ENCODE measurements around the gene MACO1.
"Not testable (repeated sequence)": the region's sequence is repeated elsewhere in the genome, so short reads cannot be mapped to it uniquely, and the experiment has no call there.

The MACO1 gene

DNA sequence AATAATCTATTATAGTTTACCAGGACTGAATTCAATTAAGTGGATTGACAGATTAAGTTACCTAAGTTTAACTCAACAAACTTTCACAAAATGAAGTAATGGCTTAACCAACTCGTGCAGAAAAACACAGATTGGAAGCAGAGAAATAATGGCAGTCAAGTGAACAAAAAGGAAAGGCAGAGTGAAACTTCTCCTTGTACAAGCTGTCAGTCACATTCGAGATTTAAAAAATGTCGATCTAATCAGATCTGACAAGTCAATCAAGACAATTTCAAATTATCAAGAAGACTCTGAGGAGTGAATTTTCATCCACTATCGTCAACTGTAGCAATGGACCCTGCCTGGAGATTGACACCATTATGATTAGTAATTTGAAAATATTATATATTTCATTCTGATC, 13.4 kb upstream of the MACO1 start:
- DNase-seq (ENCODE audit: low read depth in 1 of 2, low spot score in 1 of 2); in situ Hi-C loops (cut with HindIII; ENCODE audit: low pct_unique_long_range_greater_than_20kb, low sequenced_read_pairs): not testable (repeated sequence)

DNA sequence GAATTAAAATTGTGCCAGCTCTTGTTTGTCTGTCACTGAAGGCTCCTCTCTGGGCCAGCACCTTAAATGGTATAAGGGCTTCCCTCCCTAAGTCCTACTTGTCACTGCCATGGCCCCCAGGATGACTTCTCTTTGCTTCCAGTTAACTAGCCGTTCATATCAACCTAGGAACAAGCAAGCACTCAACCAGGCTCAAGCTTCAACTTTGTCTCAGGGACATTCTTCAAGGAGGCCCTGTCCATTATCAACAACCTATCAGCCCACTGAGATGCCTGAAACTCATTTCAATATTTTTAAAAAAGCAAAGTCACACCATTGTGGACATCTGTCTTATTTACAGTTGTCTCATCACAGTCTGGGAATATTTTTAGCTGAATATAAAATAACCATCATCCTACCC, 11.4 kb upstream of the MACO1 start:
- in situ Hi-C loops (cut with HindIII; ENCODE audit: low pct_unique_long_range_greater_than_20kb, low sequenced_read_pairs); DNase-seq (ENCODE audit: low read depth in 1 of 2, low spot score in 1 of 2): not testable (repeated sequence)

DNA sequence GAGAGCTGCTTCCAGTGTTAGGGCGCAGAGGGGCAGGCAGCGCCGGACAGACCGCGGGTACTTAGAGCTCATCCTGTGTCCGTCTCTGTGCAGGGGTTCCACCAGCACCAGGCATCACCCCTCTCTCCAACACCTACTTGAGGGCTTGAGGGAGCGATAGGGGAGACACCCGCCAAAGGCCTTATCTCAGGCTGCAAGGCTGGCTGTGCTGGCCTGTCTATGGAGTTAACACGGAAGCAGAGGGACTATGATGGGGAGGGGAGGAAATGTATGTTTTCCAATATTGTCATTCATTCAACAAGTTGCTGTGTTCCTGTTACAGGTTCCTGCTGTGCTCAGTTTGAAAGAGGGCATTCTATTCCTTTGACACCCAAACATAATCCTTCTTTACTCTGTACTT, 10.0 kb upstream of the MACO1 start, which contains the start of gene RHCE:
Gene RHCE, minus strand, starts transcription at position 111 of the 400 bp plus-strand sequence. Its CDS starts 39 bp downstream, at position 72.
- DNase-seq (ENCODE audit: low read depth in 1 of 2, low spot score in 1 of 2); in situ Hi-C loops (cut with HindIII; ENCODE audit: low pct_unique_long_range_greater_than_20kb, low sequenced_read_pairs): not testable (repeated sequence)

DNA sequence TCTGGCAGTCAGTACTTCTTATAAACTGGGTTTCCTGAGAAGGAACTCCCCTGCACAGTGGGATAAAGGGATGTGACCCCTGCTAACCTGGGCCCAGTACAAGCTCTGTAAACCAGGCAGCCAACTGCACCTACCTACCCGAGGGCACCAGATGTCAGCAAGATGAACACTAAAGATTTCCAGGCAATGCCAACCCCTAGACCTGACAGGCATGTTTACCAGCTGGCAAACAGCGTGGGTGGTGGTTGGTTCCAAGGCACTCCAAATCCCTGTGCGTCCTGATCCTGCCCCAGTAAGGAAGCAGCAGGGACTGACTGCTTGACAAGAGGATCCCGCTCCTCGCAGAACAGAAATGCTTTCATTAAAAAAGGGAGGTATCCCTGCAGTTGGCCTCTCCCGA, 7.5 kb upstream of the MACO1 start:
- DNase-seq (ENCODE audit: low read depth in 1 of 2, low spot score in 1 of 2): peak in 1 of 2 experiments; percentile 54
- in situ Hi-C loops (cut with HindIII; ENCODE audit: low pct_unique_long_range_greater_than_20kb, low sequenced_read_pairs): not testable (repeated sequence)

DNA sequence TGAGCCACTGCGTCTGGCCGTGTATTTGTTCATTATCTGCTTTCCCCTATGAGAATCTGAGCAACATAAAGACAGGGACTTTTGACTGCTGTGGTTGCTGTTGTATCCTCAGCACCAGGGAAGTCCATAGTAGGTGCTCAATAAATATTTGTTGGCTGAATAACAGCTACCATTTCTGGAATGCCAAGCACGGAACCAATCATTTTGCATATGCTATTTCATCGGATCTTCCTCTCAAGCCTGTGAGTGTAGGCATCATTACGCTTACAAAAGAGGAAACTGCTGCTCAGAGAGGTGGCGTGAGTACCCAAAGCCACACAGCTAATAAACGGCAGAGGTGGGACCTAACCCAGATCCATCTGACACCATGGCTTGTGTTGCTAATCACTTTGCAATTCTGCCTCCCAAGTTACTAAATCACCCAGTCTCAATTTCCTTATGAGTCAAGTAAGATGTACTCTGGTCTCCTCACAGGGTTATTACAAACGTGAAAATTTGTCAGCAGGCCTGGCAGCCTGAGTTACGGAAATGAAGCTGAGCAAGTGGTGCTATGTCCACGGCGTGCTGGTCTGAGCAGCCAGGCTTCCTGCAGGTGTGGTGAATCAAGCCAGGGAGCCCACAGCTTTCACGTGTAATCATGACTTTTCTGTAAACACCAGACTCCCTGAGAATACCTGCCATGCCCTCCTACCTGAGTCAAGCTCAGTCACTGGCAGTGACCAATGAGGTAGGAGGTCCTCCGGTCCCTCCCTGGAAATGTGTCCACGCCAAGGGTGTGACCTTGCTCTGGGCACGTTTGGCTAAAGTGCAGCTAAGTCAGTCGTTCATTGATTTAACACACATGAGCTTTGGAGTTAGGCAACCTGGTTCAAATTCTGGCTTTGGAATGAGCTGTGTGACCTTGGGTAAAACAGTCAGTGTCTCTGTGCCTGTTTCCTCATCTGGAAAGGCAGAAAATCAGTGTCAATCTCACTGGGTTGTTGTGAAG, 5.3 kb upstream of the MACO1 start:
- TF ChIP-seq JUND (IDR thresholded peaks at IDR 0.05; ENCODE audit: low read depth): no peak
- in situ Hi-C loops (cut with HindIII; ENCODE audit: low pct_unique_long_range_greater_than_20kb, low sequenced_read_pairs): no loop called here
- no peak for DNase-seq (ENCODE audit: low read depth in 1 of 2, low spot score in 1 of 2)

DNA sequence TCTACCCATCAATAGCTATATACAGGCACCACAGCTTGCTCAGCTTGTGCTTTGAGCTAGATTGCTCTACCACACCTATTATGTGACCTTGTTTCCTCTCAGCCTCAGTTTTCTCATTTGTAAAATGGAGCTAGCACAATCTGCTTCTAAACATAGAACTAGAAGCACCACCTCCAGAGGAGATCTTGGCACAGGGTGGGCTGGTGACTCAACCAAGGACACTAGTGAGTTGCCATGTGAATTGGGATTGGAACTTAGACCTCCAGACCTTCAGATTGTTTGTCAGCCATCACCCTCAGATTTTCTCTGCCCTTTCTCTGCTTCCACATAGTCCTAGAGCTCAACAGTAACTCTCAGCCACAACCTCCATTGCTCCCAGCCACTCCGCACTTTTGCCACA, 3.0 kb upstream of the MACO1 start:
- no peak for TF ChIP-seq JUND (IDR thresholded peaks at IDR 0.05; ENCODE audit: low read depth)
- in situ Hi-C loops (cut with HindIII; ENCODE audit: low pct_unique_long_range_greater_than_20kb, low sequenced_read_pairs): no loop called here
- no peak for DNase-seq (ENCODE audit: low read depth in 1 of 2, low spot score in 1 of 2)

DNA sequence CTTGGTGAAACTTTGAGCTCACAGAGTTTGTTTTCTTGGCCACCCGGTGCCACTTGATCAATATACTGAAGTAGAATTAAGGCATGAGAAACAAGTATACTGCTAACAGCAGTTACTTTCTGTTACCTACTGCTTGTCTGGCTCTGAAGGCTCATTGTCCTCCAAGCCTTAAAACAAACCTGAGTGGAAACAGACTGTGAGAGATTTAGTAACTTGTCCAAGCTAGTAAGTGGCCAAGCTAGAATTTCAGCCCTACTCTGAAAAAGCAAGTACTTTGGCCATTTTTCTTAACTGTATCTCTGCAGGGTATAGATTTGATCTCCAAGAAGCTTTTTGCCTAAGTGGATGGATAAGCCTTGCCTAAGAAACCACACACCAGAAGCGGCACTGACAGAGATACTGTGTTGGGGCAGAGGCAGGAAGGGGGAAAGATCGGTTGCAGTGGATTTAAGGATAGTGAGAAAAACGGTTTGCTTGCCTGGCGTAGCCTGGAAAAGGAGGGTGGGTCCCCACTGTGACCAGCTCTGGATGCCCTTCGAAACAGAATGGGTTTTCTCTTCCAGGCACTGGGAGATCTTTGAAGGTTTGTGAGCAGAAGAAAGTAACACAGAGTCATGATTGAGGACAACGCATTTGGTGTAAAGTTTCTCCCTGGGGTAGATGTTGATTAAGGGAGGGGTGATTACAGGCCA, 2.1 kb upstream of the MACO1 start:
- DNase-seq (ENCODE audit: low read depth in 1 of 2, low spot score in 1 of 2): no peak
- TF ChIP-seq JUND (IDR thresholded peaks at IDR 0.05; ENCODE audit: low read depth): no peak
- in situ Hi-C loops (cut with HindIII; ENCODE audit: low pct_unique_long_range_greater_than_20kb, low sequenced_read_pairs): no loop called here

DNA sequence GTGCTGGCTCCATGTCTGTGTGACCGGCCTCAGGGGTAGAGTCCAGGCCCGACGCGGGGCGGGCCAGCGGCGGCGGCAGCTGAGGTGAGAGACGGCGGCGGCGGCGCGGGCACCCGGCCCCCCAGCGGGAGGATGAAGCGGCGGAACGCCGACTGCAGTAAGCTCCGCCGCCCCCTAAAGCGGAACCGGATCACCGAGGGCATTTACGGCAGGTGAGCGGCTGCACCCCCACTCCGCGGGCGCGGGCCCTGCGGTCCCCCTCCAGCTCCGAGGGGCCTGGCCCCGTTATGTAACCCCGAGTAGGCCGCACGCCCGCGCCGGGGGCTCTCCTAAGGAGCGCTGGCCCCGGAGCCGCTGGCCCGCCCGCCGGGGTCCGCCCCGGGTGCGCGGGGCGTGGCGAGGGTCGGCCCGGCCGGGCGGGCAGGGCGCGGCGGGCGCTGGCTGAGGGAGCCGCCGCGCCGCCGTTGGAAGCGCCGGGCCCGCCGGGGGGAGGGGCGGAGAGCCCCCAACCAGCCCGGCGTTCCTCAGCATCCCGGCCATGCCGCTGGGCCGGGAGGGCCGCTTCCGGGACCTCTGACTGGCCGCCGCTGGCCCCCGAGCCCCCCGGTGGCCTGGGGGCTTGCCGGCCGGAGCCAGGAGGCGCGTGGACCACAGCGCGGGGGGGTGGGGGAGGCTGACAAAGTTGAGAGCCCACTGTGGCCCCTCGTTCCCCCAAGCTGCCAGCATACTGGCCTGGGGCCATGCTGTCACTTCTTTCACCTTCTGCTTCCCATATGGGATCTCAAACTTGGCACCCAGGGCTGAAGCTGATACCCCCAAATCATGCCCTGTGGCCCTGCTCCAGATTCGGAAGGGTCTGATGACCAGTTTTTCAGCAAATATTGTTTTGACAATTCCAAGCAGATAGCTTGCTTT, 527 bp downstream of the MACO1 start:
- DNase-seq (ENCODE audit: low read depth in 1 of 2, low spot score in 1 of 2): no peak
- in situ Hi-C loops (cut with HindIII; ENCODE audit: low pct_unique_long_range_greater_than_20kb, low sequenced_read_pairs): no loop called here

DNA sequence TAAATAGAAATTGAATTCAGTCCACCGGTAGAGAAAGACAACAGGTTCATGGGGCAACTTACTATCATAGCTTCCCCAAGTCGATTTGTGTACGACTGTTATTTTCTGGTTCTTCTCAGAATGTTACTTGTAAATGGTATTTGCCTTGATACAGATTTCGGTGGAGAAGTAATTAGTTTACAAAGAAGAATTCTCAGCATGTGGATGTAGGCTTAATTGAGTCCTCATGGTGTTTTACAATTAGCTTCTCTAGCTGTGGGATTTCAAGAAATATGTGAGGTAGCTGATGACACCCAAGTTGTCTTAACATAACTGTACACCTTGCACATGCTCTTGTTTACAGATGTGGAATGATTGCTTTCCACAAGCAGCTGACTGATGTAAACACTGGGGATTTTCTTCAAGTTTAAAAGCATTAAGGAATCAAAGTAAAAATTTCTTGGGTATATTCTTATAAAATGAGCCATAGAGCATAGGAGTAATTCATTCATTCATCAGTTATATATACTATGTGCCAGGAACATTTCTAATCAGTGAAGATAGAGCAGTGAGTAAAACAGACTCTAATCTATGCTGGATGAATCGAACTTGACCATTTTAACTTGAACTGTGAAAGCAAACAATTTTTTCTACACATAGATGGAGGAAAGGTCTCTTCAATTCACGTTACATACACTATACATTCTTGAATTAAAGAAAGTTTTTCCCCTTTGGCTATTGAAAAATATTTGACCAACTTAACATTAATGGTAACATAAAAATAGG, 1.4 kb downstream of the MACO1 start:
- no peak for TF ChIP-seq JUND (IDR thresholded peaks at IDR 0.05; ENCODE audit: low read depth)
- no peak for DNase-seq (ENCODE audit: low read depth in 1 of 2, low spot score in 1 of 2)
- in situ Hi-C loops (cut with HindIII; ENCODE audit: low pct_unique_long_range_greater_than_20kb, low sequenced_read_pairs): no loop called here

More for the DNA sequence above, 527 bp downstream of the MACO1 start:
- no peak for TF ChIP-seq JUND (IDR thresholded peaks at IDR 0.05; ENCODE audit: low read depth)

DNA sequence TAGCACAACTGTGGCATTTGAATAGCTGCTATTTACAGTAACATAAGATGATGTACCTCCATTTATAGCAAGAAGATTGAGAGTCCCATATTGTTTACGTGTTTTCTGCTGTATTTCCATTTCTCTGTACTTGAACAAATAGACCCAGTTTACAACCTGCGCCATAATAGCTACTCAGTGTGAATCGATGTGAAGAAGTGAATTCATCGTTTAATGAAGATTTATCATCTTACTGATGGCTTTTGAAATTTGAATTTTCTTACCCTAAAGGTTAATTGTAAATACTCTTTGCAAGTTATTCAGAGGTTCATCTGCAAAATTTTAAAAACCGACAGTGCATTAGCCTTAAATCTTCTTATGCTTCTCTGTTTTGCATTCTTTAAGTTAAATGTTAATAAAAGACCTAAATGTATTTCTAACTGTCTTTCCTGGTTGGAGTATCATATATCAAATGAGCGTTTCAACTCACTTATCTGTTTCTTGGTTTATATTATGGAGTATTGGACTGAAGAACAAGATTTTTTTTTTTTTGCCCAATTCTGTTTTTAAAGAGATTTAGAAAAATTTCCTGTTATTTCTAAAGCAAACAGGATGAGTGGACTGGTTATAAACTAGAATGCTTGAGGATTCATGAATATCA, 2.2 kb downstream of the MACO1 start:
- no peak for DNase-seq (ENCODE audit: low read depth in 1 of 2, low spot score in 1 of 2)
- no peak for TF ChIP-seq JUND (IDR thresholded peaks at IDR 0.05; ENCODE audit: low read depth)
- in situ Hi-C loops (cut with HindIII; ENCODE audit: low pct_unique_long_range_greater_than_20kb, low sequenced_read_pairs): no loop called here

DNA sequence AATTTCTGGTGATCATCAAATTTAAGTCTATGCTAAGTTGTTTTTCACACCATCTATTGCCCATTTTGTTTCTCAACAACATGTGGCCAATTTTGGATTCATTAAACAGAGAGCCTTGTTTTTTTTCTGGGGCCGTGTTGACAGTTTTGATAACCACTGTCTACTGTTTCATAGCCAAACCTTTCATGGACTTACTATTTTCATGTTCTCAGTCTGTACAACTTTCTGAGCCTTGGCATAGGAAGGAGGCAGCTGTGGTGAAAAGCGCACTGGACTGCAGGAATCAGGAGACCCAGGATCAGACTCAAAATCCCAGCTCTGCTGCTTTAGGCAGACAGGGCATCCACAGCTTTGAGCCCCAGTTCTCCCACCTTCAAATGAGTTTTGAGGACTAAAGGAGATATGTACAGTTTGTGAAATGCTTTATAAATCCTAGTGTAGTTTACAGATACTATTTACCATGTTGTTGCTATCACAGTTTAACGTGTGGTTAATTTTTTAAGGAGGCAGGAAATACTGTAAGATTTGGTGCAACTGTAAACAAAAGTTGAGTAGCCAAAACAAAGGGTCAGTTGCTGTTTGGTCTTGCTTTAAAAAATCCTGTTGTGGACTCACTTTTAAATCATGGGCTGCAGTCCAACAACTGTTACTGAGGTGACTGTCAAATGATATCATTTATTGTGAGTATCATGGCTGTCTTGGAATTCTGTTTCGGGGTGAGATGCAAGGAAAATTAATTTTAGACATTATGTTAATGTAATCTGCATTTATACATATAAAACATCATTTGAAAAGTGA, 2.9 kb downstream of the MACO1 start:
- TF ChIP-seq JUND (IDR thresholded peaks at IDR 0.05; ENCODE audit: low read depth): no peak
- DNase-seq (ENCODE audit: low read depth in 1 of 2, low spot score in 1 of 2): no peak
- in situ Hi-C loops (cut with HindIII; ENCODE audit: low pct_unique_long_range_greater_than_20kb, low sequenced_read_pairs): no loop called here

Data from T47D (cell line).